ENCODE results near the gene POC5. TPM values are rescaled to one million over a fixed set of nuclear protein-coding genes. Genes with fewer than 3 reads are reported as not detected.

Gene POC5
- total and polyA plus RNA-seq, 8 donors, result 2.6 to 6.9 (median 4.5) TPM

- H3K4me3 ChIP-seq, result no peak overlapping the region
- ATAC-seq (no peak), FAIRE-seq (no peak), DNase-seq (no peak)
- H3K27ac ChIP-seq, result no peak overlapping the region
- intact Hi-C loops (cut with DNase I), result no loop called here
- TF ChIP-seq CTCF (IDR thresholded peaks at IDR 0.05), result no peak
- peaks cover 0 to 22% (median 9%) of the 10 kb centered on the region in 3 donors for H3K4me1 ChIP-seq
- H3K27me3 ChIP-seq, result no peaks in the 10 kb centered on the region
- no peaks in the 10 kb centered on the region for H3K36me3 ChIP-seq
- 66 to 70% methylated on average over 3 of the region's 3 CpGs for WGBS, 2 donors
- H3K9me3 ChIP-seq, result no peaks in the 10 kb centered on the region
Observed at GRCh38 chr5:75678155-75678554, 39.1 kb downstream of the POC5 start.

DNA sequence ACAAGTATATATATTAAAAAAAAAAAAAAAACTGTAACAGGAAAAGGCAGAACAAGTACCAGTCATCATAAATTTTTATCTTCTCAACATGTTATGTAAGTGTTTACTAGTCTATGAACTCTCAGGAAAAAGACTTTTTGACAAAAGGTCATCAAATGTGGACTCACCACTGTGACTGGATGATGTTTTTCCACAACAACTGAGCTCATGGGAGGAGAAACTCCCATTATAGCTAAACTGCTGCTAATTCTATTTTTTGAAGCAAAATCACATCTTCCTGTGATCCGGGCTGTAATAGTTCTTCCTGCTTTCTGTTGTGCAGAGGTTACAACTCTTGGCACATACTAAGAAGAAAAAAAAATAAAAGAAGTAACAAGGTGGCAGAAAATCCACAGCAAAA is 39.6 kb downstream of the POC5 start:
- 65 to 76% methylated on average over 1 of the region's 1 CpG for WGBS, 2 donors
- Histone ChIP-seq H3K27me3 (no peaks in the 10 kb centered on the region), H3K27ac (no peak overlapping the region), H3K4me3 (no peak overlapping the region), H3K4me1 (peaks cover 0 to 22% (median 9%) of the 10 kb centered on the region in 3 donors), H3K36me3 (no peaks in the 10 kb centered on the region), H3K9me3 (no peaks in the 10 kb centered on the region)
- FAIRE-seq (no peak), DNase-seq (no peak), ATAC-seq (no peak)
- TF ChIP-seq CTCF (IDR thresholded peaks at IDR 0.05), result no peak
- intact Hi-C loops (cut with DNase I), result no loop called here

DNA sequence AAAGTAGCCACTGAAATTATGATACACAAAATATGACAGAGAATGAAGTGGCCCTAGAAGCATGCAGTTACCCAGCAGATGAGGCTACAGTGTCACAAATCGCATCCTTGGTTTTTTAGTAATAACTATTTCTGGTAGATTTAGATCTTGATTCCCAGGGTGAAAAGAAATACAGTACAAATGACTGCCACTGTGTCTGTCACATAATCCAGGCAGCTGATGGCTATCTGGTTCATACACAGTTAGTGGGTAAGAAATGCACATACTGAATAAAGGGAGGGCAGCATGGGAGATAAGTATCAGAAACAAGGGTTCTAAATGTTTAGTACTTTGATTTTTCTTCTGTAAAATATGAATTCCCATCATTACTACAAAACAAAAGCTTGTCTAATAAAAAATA is 41.5 kb downstream of the POC5 start:
- no peak for DNase-seq
- no peak overlapping the region for H3K4me3 ChIP-seq
- H3K4me1 ChIP-seq, result peaks cover 0 to 7% (median 0%) of the 10 kb centered on the region in 3 donors
- intact Hi-C loops (cut with DNase I), result no loop called here
- ATAC-seq, result no peak
- no peak for FAIRE-seq
- no peak for TF ChIP-seq CTCF (IDR thresholded peaks at IDR 0.05)
- WGBS, 2 donors, result 98 to 100% methylated on average over 1 of the region's 1 CpG
- no peaks in the 10 kb centered on the region for H3K36me3 ChIP-seq
- H3K27ac ChIP-seq, result no peak overlapping the region
- H3K9me3 ChIP-seq, result no peaks in the 10 kb centered on the region
- H3K27me3 ChIP-seq, result no peaks in the 10 kb centered on the region

- no peak for TF ChIP-seq CTCF (IDR thresholded peaks at IDR 0.05)
- no peak for ATAC-seq
- no peak for DNase-seq
- peaks cover 0 to 9% (median 8%) of the 10 kb centered on the region in 3 donors for H3K4me1 ChIP-seq
- intact Hi-C loops (cut with DNase I), result no loop called here
- FAIRE-seq, result no peak
- 91 to 96% methylated on average over 3 of the region's 3 CpGs for WGBS, 2 donors
- no peaks in the 10 kb centered on the region for H3K9me3 ChIP-seq
- H3K4me3 ChIP-seq, result no peak overlapping the region
- H3K27me3 ChIP-seq, result no peaks in the 10 kb centered on the region
- no peaks in the 10 kb centered on the region for H3K36me3 ChIP-seq
- no peak overlapping the region for H3K27ac ChIP-seq
Observed at GRCh38 chr5:75672616-75673015, 44.6 kb downstream of the POC5 start.

DNA sequence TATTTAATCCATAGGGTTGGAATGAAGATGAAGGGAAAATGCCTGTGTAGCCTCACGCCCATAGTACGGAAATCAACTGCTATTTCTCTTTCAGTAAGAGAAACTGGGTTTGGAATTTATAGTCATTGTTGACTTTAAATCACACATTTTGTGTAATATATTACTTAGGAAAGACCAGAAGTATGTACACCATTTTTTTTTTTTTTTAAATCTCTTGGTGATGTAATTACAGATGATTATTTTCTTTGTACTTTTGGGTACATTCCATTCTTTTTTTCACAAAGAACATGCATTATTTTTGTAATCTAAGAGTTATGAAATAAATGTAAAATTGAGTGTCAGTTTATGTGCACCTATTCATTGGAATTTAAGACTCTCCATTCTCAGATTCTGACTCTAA is 45.7 kb downstream of the POC5 start:
- ATAC-seq (no peak), DNase-seq (no peak), FAIRE-seq (no peak)
- intact Hi-C loops (cut with DNase I), result no loop called here
- WGBS, 2 donors, result 48% methylated on average over 2 of the region's 2 CpGs
- TF ChIP-seq CTCF (IDR thresholded peaks at IDR 0.05), result no peak
- peaks cover 0 to 9% (median 8%) of the 10 kb centered on the region in 3 donors for H3K4me1 ChIP-seq
- no peaks in the 10 kb centered on the region for H3K9me3 ChIP-seq
- H3K27me3 ChIP-seq, result no peaks in the 10 kb centered on the region
- H3K4me3 ChIP-seq, result no peak overlapping the region
- H3K36me3 ChIP-seq, result no peaks in the 10 kb centered on the region
- no peak overlapping the region for H3K27ac ChIP-seq

Data from pancreas (tissue), 10 donors.